HepG2 (cell line): ENCODE data around the gene ADORA2B. TPM values are rescaled to one million over a fixed set of nuclear protein-coding genes. Genes with fewer than 3 reads are reported as not detected.

Source experiments
- FOXP1 ChIP-seq, 2 experiments: fragments of 450-650 bp in 1 of 2; IDR thresholded peaks; 2 replicates each; pipeline ENCODE4 v1.6.1; 2017 to 2018; ENCODE audit warnings: antibody characterized with exemption in 1 of 2
- GLMP ChIP-seq: sonication (generic); formaldehyde crosslinking; IDR thresholded peaks from 2 replicates; pipeline ENCODE4 v1.9.0; 2021; ENCODE audit warnings: missing genetic modification reagents, mild to moderate bottlenecking, borderline replicate concordance
- GRHL1 ChIP-seq: sonication (generic); formaldehyde crosslinking; conservative IDR thresholded peaks from 2 replicates; pipeline ENCODE4 v1.8.0; 2022; ENCODE audit warnings: missing genetic modification reagents
- JUND ChIP-seq: sonication (generic); formaldehyde crosslinking; IDR thresholded peaks from 2 replicates; pipeline ENCODE4 v1.8.0; 2022; ENCODE audit warnings: mild to moderate bottlenecking, missing genetic modification reagents
- KMT2B ChIP-seq: IDR thresholded peaks from 2 replicates; pipeline ENCODE4 v1.6.1; 2016; ENCODE audit warnings: missing genetic modification reagents, missing compliant biosample characterization
- MZF1 ChIP-seq: sonication (generic); formaldehyde crosslinking; IDR thresholded peaks from 2 replicates; pipeline ENCODE4 v1.8.1; 2023; ENCODE audit warnings: mild to moderate bottlenecking, missing genetic modification reagents, borderline replicate concordance
- NR3C1 ChIP-seq: sonication (generic); formaldehyde crosslinking; IDR thresholded peaks from 2 replicates; pipeline ENCODE4 v1.4.0; 2020; ENCODE audit warnings: missing genetic modification reagents
- PAXIP1 ChIP-seq: sonication (generic); formaldehyde crosslinking; conservative IDR thresholded peaks from 2 replicates; pipeline ENCODE4 v1.4.0; 2020; ENCODE audit warnings: mild to moderate bottlenecking, missing genetic modification reagents, moderate library complexity
- RXRA ChIP-seq: sonication (generic); formaldehyde crosslinking; IDR thresholded peaks from 2 replicates; pipeline ENCODE4 v1.5.1; 2020; ENCODE audit warnings: missing genetic modification reagents
- TBX3 ChIP-seq: fragments of 450-650 bp; IDR thresholded peaks from 2 replicates; pipeline ENCODE4 v1.6.1; 2017; ENCODE audit warnings: antibody characterized with exemption, mild to moderate bottlenecking, inconsistent platforms, borderline replicate concordance
- U2AF2 ChIP-seq: fragments of 200-400 bp; formaldehyde crosslinking; IDR thresholded peaks from 2 replicates; pipeline ENCODE4 v1.6.1; 2017; ENCODE audit warnings: low read depth, mild to moderate bottlenecking, low read length
- ZBTB44 ChIP-seq: sonication (generic); formaldehyde crosslinking; IDR thresholded peaks from 2 replicates; pipeline ENCODE4 v1.4.0; 2020; ENCODE audit warnings: missing genetic modification reagents
- ZNF280D ChIP-seq: sonication (generic); formaldehyde crosslinking; IDR thresholded peaks from 2 replicates; pipeline ENCODE4 v1.5.1; 2020; ENCODE audit warnings: mild to moderate bottlenecking, missing genetic modification reagents
- ZNF34 ChIP-seq: sonication (generic); formaldehyde crosslinking; IDR thresholded peaks from 2 replicates; pipeline ENCODE4 v1.4.0; 2020; ENCODE audit warnings: mild to moderate bottlenecking, missing genetic modification reagents, borderline replicate concordance
- ZNF549 ChIP-seq: sonication (generic); formaldehyde crosslinking; IDR thresholded peaks from 2 replicates; pipeline ENCODE4 v1.5.0; 2020; ENCODE audit warnings: missing genetic modification reagents
- ZNF580 ChIP-seq: IDR thresholded peaks from 2 replicates; pipeline ENCODE4 v1.6.1; 2016; ENCODE audit warnings: low read depth, borderline replicate concordance
- polyA plus RNA-seq, 8 experiments: library from polyadenylated mRNA; depleted of rRNA in 3 of 8; stranded (reverse) in 7 of 8; unstranded in 1 of 8; fragments of >200 nt; fragmentation: Illumina TruSeq in 4 of 8; extraction: Trizol in 4 of 8; gene quantifications; 2 replicates each; pipeline versions ENCODE4 v1.2.1 to v1.2.3, GENCODE V29; 2011 to 2016; ENCODE audit warnings: low read depth in 4 of 8, missing spikeins in 1 of 8, mixed read lengths in 1 of 8; ENCODE audit not compliant: insufficient read depth in 1 of 8
- total RNA-seq, 5 experiments: library from RNA; depleted of rRNA; stranded (reverse); fragments of >200 nt; fragmentation: Illumina TruSeq; extraction: Trizol; gene quantifications; 2 replicates each; pipeline ENCODE4 v1.2.3, GENCODE V29; 2016; ENCODE audit warnings: low read depth in 1 of 5

The ADORA2B gene
- total and polyA plus RNA-seq, 2 of the 13 experiments (the other 11 are each of a cell fraction or from before 2014, with no cell fraction given) = 10.4 to 20.0 TPM

DNA sequence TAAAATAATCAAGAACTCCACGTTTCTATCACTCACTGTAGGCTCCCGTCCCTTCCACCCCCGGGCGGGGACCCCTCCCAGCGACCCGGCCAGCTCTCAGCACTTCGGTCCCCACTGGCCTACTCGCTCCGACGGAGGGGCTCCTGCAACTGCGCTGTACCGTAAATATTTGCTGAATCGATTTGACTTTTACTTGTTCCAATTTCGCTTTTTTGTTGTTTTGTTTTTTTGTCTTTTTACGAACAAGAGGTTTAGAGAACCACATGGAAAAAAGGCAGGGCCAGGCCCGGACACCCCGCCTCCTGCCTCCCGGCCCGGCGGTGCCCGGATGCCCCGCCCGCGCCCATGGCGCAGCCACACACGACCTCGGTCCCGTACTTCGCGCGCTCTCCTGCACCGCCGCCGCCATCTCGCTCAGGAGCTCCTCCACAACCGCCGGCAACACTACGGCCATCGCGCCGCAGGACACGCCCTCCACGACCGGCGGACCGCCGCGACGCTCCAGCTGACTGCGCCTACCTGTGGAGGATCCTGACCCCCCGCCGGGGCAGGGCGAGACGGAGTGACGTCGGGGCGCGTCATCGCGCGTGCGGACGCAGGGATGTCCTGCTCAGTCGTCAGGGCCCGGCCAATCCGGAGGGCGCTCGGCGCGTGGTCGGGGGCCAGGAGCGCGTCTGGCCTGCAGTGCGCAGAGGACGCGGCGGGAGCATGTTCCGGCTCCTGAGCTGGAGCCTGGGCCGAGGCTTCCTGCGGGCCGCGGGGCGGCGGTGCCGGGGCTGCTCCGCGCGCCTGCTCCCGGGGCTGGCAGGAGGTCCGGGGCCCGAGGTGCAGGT lies 54.4 kb downstream of the ADORA2B start, which contains the start of the genes TTC19 and ZSWIM7 (continued):
- TF ChIP-seq PAXIP1 (CRISPR knock-in tag) (peak; percentile 54; the same call in 1 of the 2 replicates), ZNF549 (CRISPR knock-in tag) (no peak), RXRA (peak; percentile 94), TBX3 (no peak), ZNF280D (CRISPR knock-in tag) (peak; percentile 64; the same call in 1 of the 2 replicates), U2AF2 (no peak), ZNF580 (CRISPR knock-in tag) (peak; percentile 94; the same call in 1 of the 2 replicates), ZNF34 (CRISPR knock-in tag) (no peak), JUND (CRISPR knock-in tag) (peak; percentile 71; the same call in 1 of the 2 replicates), GLMP (CRISPR knock-in tag) (no peak), ZBTB44 (peak; percentile 69; the same call in 1 of the 2 replicates), KMT2B (CRISPR knock-in tag) (peak; percentile 89), MZF1 (CRISPR knock-in tag) (no peak), NR3C1 (CRISPR knock-in tag) (no peak), GRHL1 (CRISPR knock-in tag) (peak; percentile 34; the same call in 1 of the 2 replicates), FOXP1 (IDR thresholded peaks at IDR 0.05) (no peak), FOXP1 (CRISPR knock-in tag; IDR thresholded peaks at IDR 0.05) (no peak)
